ELR (cell line): ENCODE results near the gene KRTAP12-3.
"Not testable (repeated sequence)": the region's sequence is repeated elsewhere in the genome, so short reads cannot be mapped to it uniquely, and the experiment has no call there.

Experiments
- DNase-seq: peaks from one replicate; pipeline ENCODE4 v3.0.0-alpha.2; 2015; ENCODE audit warnings: low read depth

KRTAP12-3 gene

GRCh38 chr21:44657635-44658540, at the start of gene KRTAP12-3:
TSS of gene KRTAP12-3 (plus strand) at chr21:44657932. CDS start at chr21:44657980, 48 bp downstream.
- DNase-seq, result no peak

GRCh38 chr21:44609193-44609592, 48.5 kb upstream of the KRTAP12-3 start:
- DNase-seq, result no peak

GRCh38 chr21:44610157-44610843, 47.4 kb upstream of the KRTAP12-3 start:
- DNase-seq, result not testable (repeated sequence)

- DNase-seq, result no peak
Observed at GRCh38 chr21:44611551-44611950, 46.2 kb upstream of the KRTAP12-3 start.

- DNase-seq, result no peak
Observed at GRCh38 chr21:44612029-44612486, 45.7 kb upstream of the KRTAP12-3 start, which contains the start of gene KRTAP10-8. TSS of gene KRTAP10-8 (plus strand) at chr21:44612079. CDS start at chr21:44612101, 22 bp downstream.

GRCh38 chr21:44612669-44613229, 45.0 kb upstream of the KRTAP12-3 start:
- no peak for DNase-seq

GRCh38 chr21:44613386-44614155, 44.2 kb upstream of the KRTAP12-3 start:
- no peak for DNase-seq

GRCh38 chr21:44614161-44614631, 43.5 kb upstream of the KRTAP12-3 start:
- DNase-seq, result no peak

- DNase-seq, result no peak
Observed at GRCh38 chr21:44614961-44615391, 42.8 kb upstream of the KRTAP12-3 start.

- DNase-seq, result no peak
Observed at GRCh38 chr21:44615466-44615865, 42.3 kb upstream of the KRTAP12-3 start.

- DNase-seq, result no peak
Observed at GRCh38 chr21:44615911-44616590, 41.7 kb upstream of the KRTAP12-3 start.

GRCh38 chr21:44616591-44616926, 41.2 kb upstream of the KRTAP12-3 start:
- no peak for DNase-seq

- no peak for DNase-seq
Observed at GRCh38 chr21:44617071-44617501, 40.6 kb upstream of the KRTAP12-3 start.

GRCh38 chr21:44618504-44618903, 39.2 kb upstream of the KRTAP12-3 start:
- peak; percentile 4 for DNase-seq

- DNase-seq, result no peak
Observed at GRCh38 chr21:44618909-44619308, 38.8 kb upstream of the KRTAP12-3 start.

- DNase-seq, result no peak
Observed at GRCh38 chr21:44619886-44620285, 37.8 kb upstream of the KRTAP12-3 start.

- DNase-seq, result no peak
Observed at GRCh38 chr21:44623575-44623974, 34.2 kb upstream of the KRTAP12-3 start.

GRCh38 chr21:44625756-44626155, 32.0 kb upstream of the KRTAP12-3 start:
- no peak for DNase-seq

- no peak for DNase-seq
Observed at GRCh38 chr21:44626262-44626661, 31.5 kb upstream of the KRTAP12-3 start.

- DNase-seq, result no peak
Observed at GRCh38 chr21:44626673-44627143, 31.0 kb upstream of the KRTAP12-3 start, which contains the start of gene KRTAP10-9. TSS of gene KRTAP10-9 (plus strand) at chr21:44627093. CDS start at chr21:44627172, 79 bp downstream.
